ENCODE measurements around the gene PCAT6.

Gene PCAT6

GRCh38 chr1:202781180-202781579 is 29.6 kb upstream of the PCAT6 start:
- Histone ChIP-seq H3K36me3 (replicated peaks in 1 of 2; ENCODE audit: control insufficient read depth in 2 of 2, insufficient read depth in 2 of 2, low read length in 2 of 2) (peaks cover 2 to 35% of the 10 kb centered on the region in 2 donors), H3K14ac (ENCODE audit: low read length) (no peak overlapping the region)
- DNase-seq (ENCODE audit: low spot score) = no peak

GRCh38 chr1:202786804-202787203 is 23.9 kb upstream of the PCAT6 start:
- no peak overlapping the region for H3K4me2 ChIP-seq (ENCODE audit: insufficient read depth, low read length, poor library complexity, severe bottlenecking)
- no peak overlapping the region for H4K91ac ChIP-seq (ENCODE audit: low read depth, low read length, poor library complexity)
- no peak overlapping the region for H3K4me3 ChIP-seq (ENCODE audit: low read length in 2 of 2)
- no peak overlapping the region for H3K18ac ChIP-seq (ENCODE audit: low read length)
- H2AK5ac ChIP-seq (ENCODE audit: low read depth, low read length) = no peak overlapping the region
- no peak overlapping the region for H3K9ac ChIP-seq (ENCODE audit: low read depth, low read length, poor library complexity)
- peaks cover 0 to 31% of the 10 kb centered on the region in 2 donors for H3K36me3 ChIP-seq (replicated peaks in 1 of 2; ENCODE audit: control insufficient read depth in 2 of 2, insufficient read depth in 2 of 2, low read length in 2 of 2)
- no peak overlapping the region for H3K14ac ChIP-seq (ENCODE audit: low read length)
- no peaks in the 10 kb centered on the region for H3K4me1 ChIP-seq (ENCODE audit: control insufficient read depth in 2 of 2, insufficient read depth in 1 of 2, low read depth in 1 of 2, low read length in 2 of 2)
- no peaks in the 10 kb centered on the region for H3K9me3 ChIP-seq (replicated peaks in 1 of 2; ENCODE audit: control insufficient read depth in 2 of 2, insufficient read depth in 1 of 2, low read depth in 1 of 2, low read length in 2 of 2)
- H3K27ac ChIP-seq (replicated peaks; ENCODE audit: low read length) = no peak overlapping the region
- H2BK12ac ChIP-seq (ENCODE audit: low read length) = no peak overlapping the region
- no peak for DNase-seq (ENCODE audit: low spot score)
- no peak overlapping the region for H4K8ac ChIP-seq (ENCODE audit: low read depth, low read length)
- H2BK120ac ChIP-seq (ENCODE audit: low read depth, low read length) = no peak overlapping the region
- H2AFZ ChIP-seq (ENCODE audit: low read length) = no peak overlapping the region
- WGBS, 2 donors (ENCODE audit: extremely low coverage in 2 of 2, insufficient read length in 2 of 2, insufficient replicate concordance in 1 of 2) = no CpG with 5 or more reads among the region's 4 CpGs
- no peak overlapping the region for H3K4ac ChIP-seq (ENCODE audit: low read length)
- no peaks in the 10 kb centered on the region for H3K27me3 ChIP-seq (ENCODE audit: control insufficient read depth in 3 of 3, insufficient read depth in 3 of 3, low read depth in 1 of 3, low read length in 3 of 3)
- no peak overlapping the region for H2BK5ac ChIP-seq (ENCODE audit: low read length)
- no peak overlapping the region for H2BK15ac ChIP-seq (ENCODE audit: low read length)
- H3K79me1 ChIP-seq (ENCODE audit: low read depth, low read length) = peaks cover 6% of the 10 kb centered on the region
- H3K23ac ChIP-seq (ENCODE audit: low read depth, low read length, poor library complexity) = no peak overlapping the region

More at GRCh38 chr1:202781180-202781579, 29.6 kb upstream of the PCAT6 start:
- WGBS, 2 donors (ENCODE audit: extremely low coverage in 2 of 2, insufficient read length in 2 of 2, insufficient replicate concordance in 1 of 2) = no CpG with 5 or more reads among the region's 4 CpGs
- no peak overlapping the region for H3K4ac ChIP-seq (ENCODE audit: low read length)
- H3K4me3 ChIP-seq (ENCODE audit: low read length in 2 of 2) = no peak overlapping the region
- H3K9me3 ChIP-seq (replicated peaks in 1 of 2; ENCODE audit: control insufficient read depth in 2 of 2, insufficient read depth in 1 of 2, low read depth in 1 of 2, low read length in 2 of 2) = no peaks in the 10 kb centered on the region
- H2BK120ac ChIP-seq (ENCODE audit: low read depth, low read length) = no peak overlapping the region
- H2AK5ac ChIP-seq (ENCODE audit: low read depth, low read length) = no peak overlapping the region
- H3K4me1 ChIP-seq (ENCODE audit: control insufficient read depth in 2 of 2, insufficient read depth in 1 of 2, low read depth in 1 of 2, low read length in 2 of 2) = no peaks in the 10 kb centered on the region
- no peak overlapping the region for H2BK5ac ChIP-seq (ENCODE audit: low read length)
- H3K27me3 ChIP-seq (ENCODE audit: control insufficient read depth in 3 of 3, insufficient read depth in 3 of 3, low read depth in 1 of 3, low read length in 3 of 3) = no peaks in the 10 kb centered on the region
- H3K9ac ChIP-seq (ENCODE audit: low read depth, low read length, poor library complexity) = no peak overlapping the region
- H3K79me1 ChIP-seq (ENCODE audit: low read depth, low read length) = peaks cover 2% of the 10 kb centered on the region
- H2BK15ac ChIP-seq (ENCODE audit: low read length) = no peak overlapping the region
- no peak overlapping the region for H3K4me2 ChIP-seq (ENCODE audit: insufficient read depth, low read length, poor library complexity, severe bottlenecking)
- H3K18ac ChIP-seq (ENCODE audit: low read length) = no peak overlapping the region
- no peak overlapping the region for H3K27ac ChIP-seq (replicated peaks; ENCODE audit: low read length)
- no peak overlapping the region for H2BK12ac ChIP-seq (ENCODE audit: low read length)
- no peak overlapping the region for H3K23ac ChIP-seq (ENCODE audit: low read depth, low read length, poor library complexity)
- no peak overlapping the region for H4K91ac ChIP-seq (ENCODE audit: low read depth, low read length, poor library complexity)
- H2AFZ ChIP-seq (ENCODE audit: low read length) = no peak overlapping the region
- H4K8ac ChIP-seq (ENCODE audit: low read depth, low read length) = no peak overlapping the region

- Histone ChIP-seq H2BK120ac (ENCODE audit: low read depth, low read length) (no peak overlapping the region), H3K4me3 (ENCODE audit: low read length in 2 of 2) (no peak overlapping the region), H3K14ac (ENCODE audit: low read length) (no peak overlapping the region), H3K9me3 (replicated peaks in 1 of 2; ENCODE audit: control insufficient read depth in 2 of 2, insufficient read depth in 1 of 2, low read depth in 1 of 2, low read length in 2 of 2) (no peaks in the 10 kb centered on the region), H2BK5ac (ENCODE audit: low read length) (no peak overlapping the region), H4K8ac (ENCODE audit: low read depth, low read length) (no peak overlapping the region), H2BK15ac (ENCODE audit: low read length) (no peak overlapping the region), H3K4me2 (ENCODE audit: insufficient read depth, low read length, poor library complexity, severe bottlenecking) (no peak overlapping the region), H3K9ac (ENCODE audit: low read depth, low read length, poor library complexity) (no peak overlapping the region), H2AK5ac (ENCODE audit: low read depth, low read length) (no peak overlapping the region), H3K79me1 (ENCODE audit: low read depth, low read length) (peaks cover 6% of the 10 kb centered on the region), H3K27ac (replicated peaks; ENCODE audit: low read length) (no peak overlapping the region), H4K91ac (ENCODE audit: low read depth, low read length, poor library complexity) (no peak overlapping the region), H3K27me3 (ENCODE audit: control insufficient read depth in 3 of 3, insufficient read depth in 3 of 3, low read depth in 1 of 3, low read length in 3 of 3) (no peaks in the 10 kb centered on the region), H3K4me1 (ENCODE audit: control insufficient read depth in 2 of 2, insufficient read depth in 1 of 2, low read depth in 1 of 2, low read length in 2 of 2) (no peaks in the 10 kb centered on the region), H2AFZ (ENCODE audit: low read length) (no peak overlapping the region), H3K23ac (ENCODE audit: low read depth, low read length, poor library complexity) (no peak overlapping the region), H3K4ac (ENCODE audit: low read length) (no peak overlapping the region), H2BK12ac (ENCODE audit: low read length) (no peak overlapping the region), H3K36me3 (replicated peaks in 1 of 2; ENCODE audit: control insufficient read depth in 2 of 2, insufficient read depth in 2 of 2, low read length in 2 of 2) (peaks cover 0 to 37% of the 10 kb centered on the region in 2 donors), H3K18ac (ENCODE audit: low read length) (no peak overlapping the region)
- no peak for DNase-seq (ENCODE audit: low spot score)
- WGBS, 2 donors (ENCODE audit: extremely low coverage in 2 of 2, insufficient read length in 2 of 2, insufficient replicate concordance in 1 of 2) = no CpG with 5 or more reads among the region's 3 CpGs
Measured at GRCh38 chr1:202788800-202789199, 22.0 kb upstream of the PCAT6 start.

- H3K4me3 ChIP-seq (ENCODE audit: low read length in 2 of 2) = no peak overlapping the region
- DNase-seq (ENCODE audit: low spot score) = no peak
- H3K27me3 ChIP-seq (ENCODE audit: control insufficient read depth in 3 of 3, insufficient read depth in 3 of 3, low read depth in 1 of 3, low read length in 3 of 3) = no peaks in the 10 kb centered on the region
- H2BK5ac ChIP-seq (ENCODE audit: low read length) = no peak overlapping the region
- no peak overlapping the region for H2BK12ac ChIP-seq (ENCODE audit: low read length)
- WGBS, 2 donors (ENCODE audit: extremely low coverage in 2 of 2, insufficient read length in 2 of 2, insufficient replicate concordance in 1 of 2) = 100% methylated on average over 1 to 2 of the region's 4 CpGs
- H3K9me3 ChIP-seq (replicated peaks in 1 of 2; ENCODE audit: control insufficient read depth in 2 of 2, insufficient read depth in 1 of 2, low read depth in 1 of 2, low read length in 2 of 2) = no peaks in the 10 kb centered on the region
- no peak overlapping the region for H3K27ac ChIP-seq (replicated peaks; ENCODE audit: low read length)
- H3K14ac ChIP-seq (ENCODE audit: low read length) = no peak overlapping the region
- H3K4ac ChIP-seq (ENCODE audit: low read length) = no peak overlapping the region
- no peak overlapping the region for H3K18ac ChIP-seq (ENCODE audit: low read length)
- peaks cover 4 to 32% of the 10 kb centered on the region in 2 donors for H3K36me3 ChIP-seq (replicated peaks in 1 of 2; ENCODE audit: control insufficient read depth in 2 of 2, insufficient read depth in 2 of 2, low read length in 2 of 2)
- no peak overlapping the region for H2AFZ ChIP-seq (ENCODE audit: low read length)
- no peak overlapping the region for H4K91ac ChIP-seq (ENCODE audit: low read depth, low read length, poor library complexity)
- peaks cover 0 to 2% of the 10 kb centered on the region in 2 donors for H3K4me1 ChIP-seq (ENCODE audit: control insufficient read depth in 2 of 2, insufficient read depth in 1 of 2, low read depth in 1 of 2, low read length in 2 of 2)
- peaks cover 8% of the 10 kb centered on the region for H3K79me1 ChIP-seq (ENCODE audit: low read depth, low read length)
- H2AK5ac ChIP-seq (ENCODE audit: low read depth, low read length) = no peak overlapping the region
- H4K8ac ChIP-seq (ENCODE audit: low read depth, low read length) = no peak overlapping the region
- H2BK120ac ChIP-seq (ENCODE audit: low read depth, low read length) = no peak overlapping the region
- no peak overlapping the region for H2BK15ac ChIP-seq (ENCODE audit: low read length)
- H3K4me2 ChIP-seq (ENCODE audit: insufficient read depth, low read length, poor library complexity, severe bottlenecking) = no peak overlapping the region
- no peak overlapping the region for H3K23ac ChIP-seq (ENCODE audit: low read depth, low read length, poor library complexity)
- no peak overlapping the region for H3K9ac ChIP-seq (ENCODE audit: low read depth, low read length, poor library complexity)
Measured at GRCh38 chr1:202791077-202791747, 19.5 kb upstream of the PCAT6 start.

Data from neuronal stem cell (in vitro differentiated cells).